DOHH2 (cell line): ENCODE results near the gene AGER.

ENCODE experiments used
- H3F3A ChIP-seq: fragments of 200-600 bp; sonication (generic), shearing (Covaris generic); 2 replicates; pipeline ENCODE4 v1.6.0; 2016; ENCODE audit warnings: antibody characterized with exemption, mild to moderate bottlenecking; ENCODE audit not compliant: control insufficient read depth, insufficient read depth
- H3K27ac ChIP-seq: fragments of 200-600 bp; sonication (generic); 2 replicates; pipeline ENCODE4 v1.5.1; 2014; ENCODE audit warnings: low read depth, mild to moderate bottlenecking, low read length, moderate library complexity
- H3K27me3 ChIP-seq: fragments of 200-600 bp; sonication (generic); 2 replicates; pipeline ENCODE4 v1.6.1; 2014; ENCODE audit warnings: mild to moderate bottlenecking, low read length, mixed read lengths; ENCODE audit not compliant: control insufficient read depth
- H3K36me3 ChIP-seq: fragments of 200-600 bp; sonication (generic); 2 replicates; pipeline ENCODE4 v1.6.1; 2014; ENCODE audit warnings: mild to moderate bottlenecking, low read length, moderate library complexity, mixed read lengths; ENCODE audit not compliant: control insufficient read depth
- H3K4me1 ChIP-seq: fragments of 200-600 bp; sonication (generic); 2 replicates; pipeline ENCODE4 v1.6.1; 2014; ENCODE audit warnings: mild to moderate bottlenecking, low read length, mixed read lengths; ENCODE audit not compliant: control insufficient read depth
- H3K4me2 ChIP-seq: fragments of 200-600 bp; sonication (generic); 2 replicates; pipeline ENCODE4 v1.6.0; 2014; ENCODE audit warnings: mild to moderate bottlenecking, low read length, moderate library complexity
- H3K4me3 ChIP-seq: fragments of 200-600 bp; sonication (generic); 2 replicates; pipeline ENCODE4 v1.5.1; 2014; ENCODE audit warnings: mild to moderate bottlenecking, low read length, mixed read lengths
- H3K79me2 ChIP-seq: fragments of 200-600 bp; sonication (generic); 2 replicates; pipeline ENCODE4 v1.6.1; 2014; ENCODE audit warnings: mild to moderate bottlenecking, low read length, mixed read lengths; ENCODE audit not compliant: control insufficient read depth
- H3K9me2 ChIP-seq: fragments of 200-600 bp; sonication (generic); replicated peaks from 2 replicates; pipeline ENCODE4 v1.6.1; 2014; ENCODE audit warnings: mild to moderate bottlenecking, low read length, mixed read lengths; ENCODE audit not compliant: control insufficient read depth
- H3K9me3 ChIP-seq: fragments of 200-600 bp; sonication (generic); 2 replicates; pipeline ENCODE4 v1.6.1; 2014; ENCODE audit warnings: antibody characterized with exemption, low read length, mixed read lengths; ENCODE audit not compliant: control insufficient read depth, insufficient read depth
- H4K20me1 ChIP-seq: fragments of 200-600 bp; sonication (generic); 2 replicates; pipeline ENCODE4 v1.6.0; 2014; ENCODE audit warnings: low read depth, mild to moderate bottlenecking, antibody characterized with exemption, low read length, moderate library complexity; ENCODE audit not compliant: control insufficient read depth, insufficient read depth
- CTCF ChIP-seq: fragments of 200-600 bp; sonication (generic); IDR thresholded peaks from one replicate; pipeline ENCODE4 v1.5.1; 2014; ENCODE audit warnings: antibody characterized with exemption, mild to moderate bottlenecking, low read depth, low read length; ENCODE audit not compliant: poor library complexity, severe bottlenecking
- EZH2phosphoT487 ChIP-seq: fragments of 200-600 bp; sonication (generic); IDR thresholded peaks from 2 replicates; pipeline ENCODE4 v1.6.1; 2017; ENCODE audit warnings: borderline replicate concordance, mild to moderate bottlenecking, antibody characterized with exemption, low read length, moderate library complexity, mixed read lengths

AGER gene

GRCh38 chr6:32168807-32169591, 15.1 kb downstream of the AGER start:
- no peaks in the 10 kb centered on the region for H3K9me2 ChIP-seq
- H3K79me2 ChIP-seq = peaks cover 4% of the 10 kb centered on the region; the same call in 1 of the 2 replicates
- no peak overlapping the region for H3K27ac ChIP-seq
- H3K9me3 ChIP-seq = no peaks in the 10 kb centered on the region
- H3F3A ChIP-seq = peaks cover 4% of the 10 kb centered on the region; the same call in 1 of the 2 replicates
- no peaks in the 10 kb centered on the region for H4K20me1 ChIP-seq
- no peak overlapping the region for H3K4me2 ChIP-seq
- no peaks in the 10 kb centered on the region for H3K27me3 ChIP-seq
- H3K36me3 ChIP-seq = peaks cover 42% of the 10 kb centered on the region
- TF ChIP-seq EZH2phosphoT487 = no peak
- TF ChIP-seq CTCF = no peak
- H3K4me1 ChIP-seq = peaks cover 22% of the 10 kb centered on the region
- no peak overlapping the region for H3K4me3 ChIP-seq

- H4K20me1 ChIP-seq = no peaks in the 10 kb centered on the region
- peaks cover 17% of the 10 kb centered on the region for H3K4me1 ChIP-seq
- H3K79me2 ChIP-seq = peaks cover 4% of the 10 kb centered on the region; the same call in 1 of the 2 replicates
- H3K9me3 ChIP-seq = no peaks in the 10 kb centered on the region
- H3F3A ChIP-seq = peaks cover 4% of the 10 kb centered on the region; the same call in 1 of the 2 replicates
- H3K27ac ChIP-seq = no peak overlapping the region
- TF ChIP-seq CTCF = no peak
- no peak for TF ChIP-seq EZH2phosphoT487
- H3K9me2 ChIP-seq = no peaks in the 10 kb centered on the region
- no peak overlapping the region for H3K4me3 ChIP-seq
- H3K27me3 ChIP-seq = no peaks in the 10 kb centered on the region
- H3K4me2 ChIP-seq = no peak overlapping the region
- H3K36me3 ChIP-seq = peaks cover 42% of the 10 kb centered on the region
Observed at GRCh38 chr6:32168350-32168749, 15.7 kb downstream of the AGER start.

- Histone ChIP-seq H3K4me2 (no peak overlapping the region), H3K9me2 (no peaks in the 10 kb centered on the region), H3K79me2 (no peaks in the 10 kb centered on the region), H3K4me3 (no peak overlapping the region), H3K36me3 (peaks cover 44% of the 10 kb centered on the region), H3K27me3 (no peaks in the 10 kb centered on the region), H3K9me3 (no peaks in the 10 kb centered on the region), H3K4me1 (peaks cover 12% of the 10 kb centered on the region), H3K27ac (no peak overlapping the region), H4K20me1 (no peaks in the 10 kb centered on the region), H3F3A (peaks cover 4% of the 10 kb centered on the region; the same call in 1 of the 2 replicates)
- TF ChIP-seq CTCF = no peak
- no peak for TF ChIP-seq EZH2phosphoT487
Observed at GRCh38 chr6:32167761-32168262, 16.2 kb downstream of the AGER start.
